SU-DHL-6 (cell line): Measurements from ENCODE around the gene TMEM271.

Source experiments
- H2AFZ ChIP-seq: fragments of 200-600 bp; sonication (generic); 2 replicates; pipeline ENCODE4 v1.6.1; 2014; ENCODE audit warnings: low read depth, mild to moderate bottlenecking, moderate library complexity, mixed read lengths, antibody characterized with exemption, low read length; ENCODE audit not compliant: severe bottlenecking
- H3F3A ChIP-seq: fragments of 200-600 bp; shearing (Covaris generic); 2 replicates; pipeline ENCODE4 v1.6.0; 2016; ENCODE audit warnings: antibody characterized with exemption, mild to moderate bottlenecking; ENCODE audit not compliant: insufficient read depth
- H3K27ac ChIP-seq: fragments of 200-600 bp; sonication (generic); 2 replicates; pipeline ENCODE4 v1.5.1; 2016; ENCODE audit warnings: low read depth, mild to moderate bottlenecking, low read length, moderate library complexity, mixed read lengths
- H3K27me3 ChIP-seq: fragments of 200-600 bp; sonication (generic), shearing (Covaris generic); 2 replicates; pipeline ENCODE4 v1.6.0; 2014; ENCODE audit warnings: mild to moderate bottlenecking, low read length
- H3K36me3 ChIP-seq: fragments of 200-600 bp; sonication (generic); 2 replicates; pipeline ENCODE4 v1.6.1; 2014; ENCODE audit warnings: mild to moderate bottlenecking, low read length, mixed read lengths
- H3K4me2 ChIP-seq: fragments of 300-600, 200-600 bp; shearing (Covaris generic), sonication (generic); 2 replicates; pipeline ENCODE4 v1.6.0; 2014; ENCODE audit warnings: low read length, low read depth, mild to moderate bottlenecking; ENCODE audit not compliant: poor library complexity, severe bottlenecking
- H3K4me3 ChIP-seq: fragments of 200-600 bp; sonication (generic); 2 replicates; pipeline ENCODE4 v1.5.1; 2014; ENCODE audit warnings: antibody characterized with exemption, low read length, mild to moderate bottlenecking, mixed read lengths; ENCODE audit not compliant: insufficient read depth, poor library complexity, severe bottlenecking
- H3K79me2 ChIP-seq: fragments of 200-600 bp; sonication (generic); 2 replicates; pipeline ENCODE4 v1.6.1; 2014; ENCODE audit warnings: mild to moderate bottlenecking, low read length, moderate library complexity; ENCODE audit not compliant: insufficient read depth
- H3K9ac ChIP-seq: fragments of 200-600 bp; sonication (generic); 2 replicates; pipeline ENCODE4 v1.7.0; 2014; ENCODE audit warnings: mild to moderate bottlenecking, low read length
- H3K9me2 ChIP-seq: fragments of 200-600 bp; sonication (generic); replicated peaks from 2 replicates; pipeline ENCODE4 v1.6.1; 2014; ENCODE audit warnings: low read length; ENCODE audit not compliant: insufficient read depth
- H3K9me3 ChIP-seq: fragments of 200-600 bp; sonication (generic); 2 replicates; pipeline ENCODE4 v1.6.1; 2014; ENCODE audit warnings: low read length, mixed read lengths; ENCODE audit not compliant: insufficient read depth
- H4K20me1 ChIP-seq: fragments of 200-600 bp; sonication (generic); 2 replicates; pipeline ENCODE4 v1.6.1; 2014; ENCODE audit warnings: low read depth, mild to moderate bottlenecking, antibody characterized with exemption, low read length, moderate library complexity, mixed read lengths
- EZH2phosphoT487 ChIP-seq: fragments of 200-600 bp; sonication (generic), shearing (Covaris generic); conservative IDR thresholded peaks from 2 replicates; pipeline ENCODE4 v1.6.1; 2018; ENCODE audit warnings: mild to moderate bottlenecking, antibody characterized with exemption, low read length, moderate library complexity, mixed read lengths
- TF ChIP-seq, protein P1 (sequence below): fragments of 200-600 bp; sonication (generic); IDR thresholded peaks from one replicate; pipeline ENCODE4 v1.5.1; 2017; ENCODE audit warnings: antibody characterized with exemption, mild to moderate bottlenecking, low read length, moderate library complexity; ENCODE audit not compliant: insufficient read depth, poor library complexity, severe bottlenecking

Gene TMEM271

GRCh38 chr4:531076-531475 is 45.0 kb downstream of the TMEM271 start:
- H4K20me1 ChIP-seq = no peaks in the 10 kb centered on the region
- H3F3A ChIP-seq = no peaks in the 10 kb centered on the region
- no peak overlapping the region for H2AFZ ChIP-seq
- H3K4me2 ChIP-seq = no peak overlapping the region
- H3K4me3 ChIP-seq = no peak overlapping the region
- no peaks in the 10 kb centered on the region for H3K9me2 ChIP-seq
- H3K9me3 ChIP-seq = no peaks in the 10 kb centered on the region
- no peaks in the 10 kb centered on the region for H3K27me3 ChIP-seq
- H3K79me2 ChIP-seq = no peaks in the 10 kb centered on the region
- no peaks in the 10 kb centered on the region for H3K36me3 ChIP-seq
- no peak for TF ChIP-seq EZH2phosphoT487
- TF ChIP-seq, protein P1, sequence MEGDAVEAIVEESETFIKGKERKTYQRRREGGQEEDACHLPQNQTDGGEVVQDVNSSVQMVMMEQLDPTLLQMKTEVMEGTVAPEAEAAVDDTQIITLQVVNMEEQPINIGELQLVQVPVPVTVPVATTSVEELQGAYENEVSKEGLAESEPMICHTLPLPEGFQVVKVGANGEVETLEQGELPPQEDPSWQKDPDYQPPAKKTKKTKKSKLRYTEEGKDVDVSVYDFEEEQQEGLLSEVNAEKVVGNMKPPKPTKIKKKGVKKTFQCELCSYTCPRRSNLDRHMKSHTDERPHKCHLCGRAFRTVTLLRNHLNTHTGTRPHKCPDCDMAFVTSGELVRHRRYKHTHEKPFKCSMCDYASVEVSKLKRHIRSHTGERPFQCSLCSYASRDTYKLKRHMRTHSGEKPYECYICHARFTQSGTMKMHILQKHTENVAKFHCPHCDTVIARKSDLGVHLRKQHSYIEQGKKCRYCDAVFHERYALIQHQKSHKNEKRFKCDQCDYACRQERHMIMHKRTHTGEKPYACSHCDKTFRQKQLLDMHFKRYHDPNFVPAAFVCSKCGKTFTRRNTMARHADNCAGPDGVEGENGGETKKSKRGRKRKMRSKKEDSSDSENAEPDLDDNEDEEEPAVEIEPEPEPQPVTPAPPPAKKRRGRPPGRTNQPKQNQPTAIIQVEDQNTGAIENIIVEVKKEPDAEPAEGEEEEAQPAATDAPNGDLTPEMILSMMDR = no peak
- no peak overlapping the region for H3K27ac ChIP-seq
- no peak overlapping the region for H3K9ac ChIP-seq

DNA sequence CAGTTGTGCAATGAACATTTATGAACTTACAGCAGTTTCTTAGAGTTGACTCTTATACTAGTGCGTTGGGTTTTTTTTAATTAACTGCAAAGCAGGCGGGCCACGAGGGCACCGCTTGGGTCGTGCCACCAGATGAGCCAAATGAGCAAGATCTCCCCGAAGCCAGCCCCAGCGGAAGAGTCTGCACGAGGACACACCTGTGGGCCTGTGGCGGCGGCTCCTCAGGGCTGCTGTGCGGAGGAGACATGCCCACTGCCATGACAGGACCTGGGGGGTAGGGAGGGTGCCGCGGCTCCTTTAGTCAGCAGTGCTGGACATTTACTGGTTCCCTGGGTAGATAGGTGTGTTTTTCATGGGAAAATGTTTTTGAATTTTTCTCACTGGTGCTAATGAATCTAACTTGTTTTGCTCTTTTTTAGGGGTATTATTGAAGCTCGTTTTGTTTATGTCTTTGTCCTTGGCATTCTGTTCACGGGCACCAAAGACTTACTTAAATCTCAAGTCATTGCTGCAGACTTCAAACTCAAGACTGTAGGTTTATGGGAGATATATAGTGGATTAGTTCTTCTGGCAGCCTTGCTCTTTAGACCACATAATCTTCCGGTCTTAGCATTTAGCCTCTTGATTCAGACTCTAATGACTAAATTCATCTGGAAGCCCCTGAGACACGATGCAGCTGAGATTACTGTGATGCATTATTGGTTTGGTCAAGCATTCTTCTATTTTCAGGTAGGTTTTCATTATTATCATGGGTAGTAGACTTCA is 45.9 kb downstream of the TMEM271 start:
- Histone ChIP-seq H3K9ac (no peak overlapping the region), H3K4me2 (no peak overlapping the region), H3F3A (no peaks in the 10 kb centered on the region), H3K9me3 (no peaks in the 10 kb centered on the region), H3K9me2 (no peaks in the 10 kb centered on the region), H3K27ac (no peak overlapping the region), H3K36me3 (no peaks in the 10 kb centered on the region), H2AFZ (no peak overlapping the region), H4K20me1 (no peaks in the 10 kb centered on the region), H3K27me3 (no peaks in the 10 kb centered on the region), H3K79me2 (no peaks in the 10 kb centered on the region), H3K4me3 (no peak overlapping the region)
- no peak for TF ChIP-seq EZH2phosphoT487
- TF ChIP-seq, protein P1 = no peak

DNA sequence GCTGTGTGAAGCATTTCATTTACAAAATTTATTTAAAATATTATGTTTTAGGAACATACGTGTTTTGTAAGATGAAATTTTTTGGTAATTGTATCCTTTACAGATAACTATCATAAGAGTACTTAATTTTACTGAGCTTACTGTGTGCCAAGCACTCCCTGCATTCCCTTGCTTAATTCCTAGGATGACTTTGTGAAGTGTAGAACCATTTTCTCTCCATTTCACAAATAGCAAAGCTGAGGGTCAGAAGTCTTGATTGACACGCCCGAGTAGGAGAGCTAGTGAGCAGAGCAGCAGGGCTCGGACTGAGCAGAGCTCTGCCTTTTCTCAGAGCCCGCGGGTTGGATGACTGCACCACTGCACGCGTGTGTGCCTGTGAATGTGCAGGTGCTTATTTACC is 46.5 kb downstream of the TMEM271 start:
- no peak overlapping the region for H3K9ac ChIP-seq
- H3F3A ChIP-seq = no peaks in the 10 kb centered on the region
- no peak for TF ChIP-seq EZH2phosphoT487
- TF ChIP-seq, protein P1 = no peak
- H3K4me2 ChIP-seq = no peak overlapping the region
- H2AFZ ChIP-seq = no peak overlapping the region
- H3K79me2 ChIP-seq = no peaks in the 10 kb centered on the region
- H3K4me3 ChIP-seq = no peak overlapping the region
- H4K20me1 ChIP-seq = no peaks in the 10 kb centered on the region
- H3K9me3 ChIP-seq = no peaks in the 10 kb centered on the region
- no peaks in the 10 kb centered on the region for H3K36me3 ChIP-seq
- H3K27me3 ChIP-seq = no peaks in the 10 kb centered on the region
- no peaks in the 10 kb centered on the region for H3K9me2 ChIP-seq
- H3K27ac ChIP-seq = no peak overlapping the region
